Kidney (tissue), 22 donors: Measurements from ENCODE around the gene HSD17B10. TPM values are rescaled to one million over a fixed set of nuclear protein-coding genes. Genes with fewer than 3 reads are reported as not detected.

ENCODE experiments used
- DNase-seq, 5 donors: peaks; one replicate each; pipeline ENCODE4 v3.0.0-alpha.2; 2013 to 2020
- FAIRE-seq: peaks from 2 replicates; lab custom pipeline; 2012; peaks lifted over from hg19 to GRCh38; lab: Jason Lieb, UNC
- H3K27ac ChIP-seq, 2 donors: one replicate each; pipeline ENCODE4 v1.7.0; 2013; ENCODE audit warnings: low read depth in 2 of 2, low read length in 2 of 2, inconsistent platforms in 1 of 2
- H3K27me3 ChIP-seq: one replicate; pipeline ENCODE4 v1.7.1; 2013; ENCODE audit warnings: low read length, inconsistent platforms; ENCODE audit not compliant: control insufficient read depth, insufficient read depth
- H3K36me3 ChIP-seq, 3 donors: one replicate each; pipeline versions ENCODE4 v1.7.0 to v1.7.1; 2013; ENCODE audit warnings: low read length in 3 of 3, control low read depth in 1 of 3, inconsistent platforms in 1 of 3; ENCODE audit not compliant: insufficient read depth in 3 of 3, control insufficient read depth in 2 of 3
- H3K4me1 ChIP-seq, 3 donors: one replicate each; pipeline versions ENCODE4 v1.7.0 to v1.7.1; 2013; ENCODE audit warnings: low read length in 3 of 3, inconsistent platforms in 1 of 3, low read depth in 1 of 3; ENCODE audit not compliant: control insufficient read depth in 2 of 3, insufficient read depth in 2 of 3
- H3K4me3 ChIP-seq, 3 donors: one replicate each; pipeline versions ENCODE4 v1.7.0 to v1.8.1; 2013; ENCODE audit warnings: low read length in 3 of 3, control low read depth in 1 of 3, inconsistent platforms in 1 of 3
- H3K9ac ChIP-seq, 3 donors: one replicate each; pipeline versions ENCODE4 v1.7.0 to v1.7.1; 2013; ENCODE audit warnings: low read length in 3 of 3, control low read depth in 1 of 3, inconsistent platforms in 1 of 3
- H3K9me3 ChIP-seq, 3 donors: one replicate each; pipeline versions ENCODE4 v1.7.0 to v1.7.1; 2013; ENCODE audit warnings: low read length in 3 of 3, control low read depth in 1 of 3, inconsistent platforms in 1 of 3; ENCODE audit not compliant: control insufficient read depth in 2 of 3, insufficient read depth in 1 of 3
- intact Hi-C: fragments of 100-400 bp; cut with DNase I; formaldehyde crosslinking; loops from one replicate; pipeline ENCODE4 v1.11.1; 2022
- long read RNA-seq, 10 donors: library from polyadenylated mRNA in 1 of 10; unstranded in 1 of 10; transcript quantifications; one replicate each; pipeline ENCODE4 v2.0.0 and lab custom pipeline, GENCODE V29; 2021 to 2026
- polyA plus RNA-seq: library from polyadenylated mRNA; stranded (reverse); fragments of 350-450 nt; fragmentation: Illumina TruSeq; extraction: RNeasy Lipid Tissue Mini Kit (QIAGEN cat#74804); gene quantifications from one replicate; pipeline ENCODE4 v1.2.3, GENCODE V29; 2014; ENCODE audit warnings: low read depth, low replicate concordance; ENCODE audit not compliant: insufficient read depth
- total RNA-seq: library from RNA; stranded (reverse); fragmentation: NEBNext Ultra II Directional; extraction: Animal tissue kit (Norgen Biotek cat#: 25700); gene quantifications from one replicate; pipeline ENCODE4 v1.2.1, GENCODE V29; 2021
- TF ChIP-seq, protein P1 (sequence below): IDR thresholded peaks from 3 replicates; pipeline ENCODE4 v1.5.1; 2012; ENCODE audit warnings: mild to moderate bottlenecking, moderate library complexity, borderline replicate concordance; ENCODE audit not compliant: insufficient read depth; ENCODE audit errors: extremely low read depth
- donor health status: control.
- donor health status: control.
- donor health status: control.
- donor health status: control.
- donor health status: control.
- donor health status: DM: yes; HTN: yes; CAD: no.
- donor health status: Normal renal cell carcinoma (clear cell type).

HSD17B10 gene
- total RNA-seq (95.2 TPM), polyA plus RNA-seq (255 TPM)
- long read RNA-seq, donor 1, transcript HSD17B10-201 (6 exons, 960 nt), result major isoform, 28 of 35 reads
- long read RNA-seq, donor 1, partial matches to known transcripts, result 6 of 35 reads
- long read RNA-seq, donor 1, other reads (novel, unspliced or antisense), result 0 of 35 reads
- long read RNA-seq, donor 2, transcript HSD17B10-201 (6 exons, 960 nt), result major isoform, 47 of 56 reads
- long read RNA-seq, donor 2, partial matches to known transcripts, result 6 of 56 reads
- long read RNA-seq, donor 2, other reads (novel, unspliced or antisense), result 0 of 56 reads
- long read RNA-seq, donor 3, transcript HSD17B10-201 (6 exons, 960 nt), result major isoform, 53 of 55 reads
- long read RNA-seq, donor 3, partial matches to known transcripts, result 0 of 55 reads
- long read RNA-seq, donor 3, other reads (novel, unspliced or antisense), result 0 of 55 reads
- long read RNA-seq, donor 4, transcript HSD17B10-201 (6 exons, 960 nt), result major isoform, 45 of 46 reads
- long read RNA-seq, donor 4, partial matches to known transcripts, result 0 of 46 reads
- long read RNA-seq, donor 4, other reads (novel, unspliced or antisense), result 0 of 46 reads
- long read RNA-seq, donor 5, partial matches to known transcripts, result 0 of 1 reads
- long read RNA-seq, donor 5, other reads (novel, unspliced or antisense), result 0 of 1 reads
- long read RNA-seq, donor 6, transcript HSD17B10-201 (6 exons, 960 nt), result major isoform, 69 of 92 reads
- long read RNA-seq, donor 6, partial matches to known transcripts, result 22 of 92 reads
- long read RNA-seq, donor 6, other reads (novel, unspliced or antisense), result 0 of 92 reads
- long read RNA-seq, donor 7, transcript HSD17B10-201 (6 exons, 960 nt), result major isoform, 16 of 30 reads
- long read RNA-seq, donor 7, partial matches to known transcripts, result 12 of 30 reads
- long read RNA-seq, donor 7, other reads (novel, unspliced or antisense), result 2 of 30 reads
- long read RNA-seq, donor 8, transcript HSD17B10-201 (6 exons, 960 nt), result major isoform, 30 of 42 reads
- long read RNA-seq, donor 8, partial matches to known transcripts, result 12 of 42 reads
- long read RNA-seq, donor 8, other reads (novel, unspliced or antisense), result 0 of 42 reads
- long read RNA-seq, donor 9, transcript HSD17B10-201 (6 exons, 960 nt), result major isoform, 22 of 22 reads
- long read RNA-seq, donor 9, partial matches to known transcripts, result 0 of 22 reads
- long read RNA-seq, donor 9, other reads (novel, unspliced or antisense), result 0 of 22 reads
- long read RNA-seq, donor 10, transcript HSD17B10-201 (6 exons, 960 nt), result major isoform, 34 of 53 reads
- long read RNA-seq, donor 10, partial matches to known transcripts, result 18 of 53 reads
- long read RNA-seq, donor 10, other reads (novel, unspliced or antisense), result 0 of 53 reads

DNA sequence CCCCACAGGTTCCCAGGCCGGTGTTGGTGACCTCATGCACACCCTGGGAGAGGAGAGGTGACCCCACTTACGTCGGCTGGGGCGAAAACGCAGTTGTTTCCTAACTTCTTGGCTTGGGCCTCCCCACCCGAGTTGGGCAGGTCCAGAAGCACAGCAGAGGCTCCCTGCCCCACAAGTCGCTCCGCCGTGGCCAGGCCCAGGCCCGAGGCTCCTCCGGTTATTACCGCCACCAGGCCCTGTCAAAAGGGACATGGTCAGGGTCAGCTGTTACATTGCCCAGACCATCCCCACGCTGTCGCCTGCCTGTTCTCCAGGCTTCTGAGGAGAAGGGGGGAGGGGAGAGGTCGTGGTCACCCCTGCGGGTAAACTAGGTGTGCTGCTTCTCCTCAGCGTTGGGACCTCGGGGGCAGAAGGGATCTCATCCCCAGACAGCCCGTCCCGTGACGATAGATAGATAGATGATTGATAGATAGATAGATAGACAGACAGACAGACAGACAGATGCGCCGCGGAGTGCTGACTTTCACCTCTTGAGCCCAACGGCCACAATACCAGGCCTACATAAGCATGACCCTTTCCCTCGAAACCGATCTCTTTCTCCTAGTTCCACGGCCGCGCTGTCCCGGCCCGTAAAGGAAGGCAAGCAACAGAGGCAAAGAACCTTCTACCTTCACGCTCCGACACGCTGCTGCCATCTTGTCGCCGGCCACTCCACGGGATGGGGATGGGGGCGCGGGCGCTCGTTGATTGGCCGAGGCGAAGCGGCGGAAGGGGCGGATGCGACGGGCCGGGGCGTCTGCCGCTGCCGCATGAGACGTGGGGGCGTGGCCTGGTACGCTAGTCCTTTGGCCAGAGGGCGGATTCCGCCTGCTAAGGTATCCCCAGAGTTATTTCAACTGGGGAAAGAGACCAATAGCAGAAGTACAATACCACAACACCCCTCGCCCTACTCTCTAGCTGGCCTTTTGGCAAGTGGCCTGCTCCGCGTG lies at the start of gene HSD17B10:
TSS of gene HSD17B10 (minus strand) at position 720 of the 989 bp plus-strand sequence. CDS start at position 695, 25 bp downstream.
- TF ChIP-seq, protein P1, sequence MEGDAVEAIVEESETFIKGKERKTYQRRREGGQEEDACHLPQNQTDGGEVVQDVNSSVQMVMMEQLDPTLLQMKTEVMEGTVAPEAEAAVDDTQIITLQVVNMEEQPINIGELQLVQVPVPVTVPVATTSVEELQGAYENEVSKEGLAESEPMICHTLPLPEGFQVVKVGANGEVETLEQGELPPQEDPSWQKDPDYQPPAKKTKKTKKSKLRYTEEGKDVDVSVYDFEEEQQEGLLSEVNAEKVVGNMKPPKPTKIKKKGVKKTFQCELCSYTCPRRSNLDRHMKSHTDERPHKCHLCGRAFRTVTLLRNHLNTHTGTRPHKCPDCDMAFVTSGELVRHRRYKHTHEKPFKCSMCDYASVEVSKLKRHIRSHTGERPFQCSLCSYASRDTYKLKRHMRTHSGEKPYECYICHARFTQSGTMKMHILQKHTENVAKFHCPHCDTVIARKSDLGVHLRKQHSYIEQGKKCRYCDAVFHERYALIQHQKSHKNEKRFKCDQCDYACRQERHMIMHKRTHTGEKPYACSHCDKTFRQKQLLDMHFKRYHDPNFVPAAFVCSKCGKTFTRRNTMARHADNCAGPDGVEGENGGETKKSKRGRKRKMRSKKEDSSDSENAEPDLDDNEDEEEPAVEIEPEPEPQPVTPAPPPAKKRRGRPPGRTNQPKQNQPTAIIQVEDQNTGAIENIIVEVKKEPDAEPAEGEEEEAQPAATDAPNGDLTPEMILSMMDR, result no peak
- peak; percentile 97 for FAIRE-seq
- Histone ChIP-seq H3K4me3 (peak within 1 kb of the TSS; percentile 91 to 98 (median 92)), H3K36me3 (peaks cover 3 to 10% (median 9%) of the 10 kb centered on the region in 3 donors), H3K27ac (peak within 1 kb of the TSS; percentile 51 to 53), H3K27me3 (peaks cover 14% of the 10 kb centered on the region), H3K9me3 (no peaks in the 10 kb centered on the region), H3K9ac (peak within 1 kb of the TSS; percentile 65 to 90 (median 84)), H3K4me1 (peaks cover 0 to 4% (median 0%) of the 10 kb centered on the region in 3 donors)
- intact Hi-C loops, result no loop called here
- peak; percentile 89 to 97 (median 92) for DNase-seq

DNA sequence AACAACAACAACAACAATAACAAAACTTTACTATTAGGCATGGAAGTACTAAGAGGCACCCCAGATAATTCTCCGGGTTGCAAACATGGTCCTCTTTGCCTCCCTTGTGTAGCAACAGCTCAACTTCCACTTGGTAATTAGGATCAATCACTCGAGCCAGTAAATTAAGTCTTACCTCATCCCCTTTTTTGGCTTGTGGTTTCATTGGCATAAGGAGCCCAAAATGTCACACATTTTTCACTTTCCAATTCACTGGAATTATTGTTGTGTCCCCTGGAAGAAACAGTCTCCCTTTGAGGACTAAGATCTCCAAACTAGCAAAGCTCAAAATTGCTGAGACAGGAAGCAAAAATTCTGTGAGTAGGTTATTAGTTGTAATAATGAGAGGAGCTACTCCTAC lies 49.2 kb upstream of the HSD17B10 start:
- Histone ChIP-seq H3K27ac (no peak overlapping the region), H3K9ac (no peak overlapping the region), H3K9me3 (no peaks in the 10 kb centered on the region), H3K27me3 (peaks cover 5% of the 10 kb centered on the region), H3K4me3 (no peak overlapping the region), H3K36me3 (no peaks in the 10 kb centered on the region), H3K4me1 (no peaks in the 10 kb centered on the region)
- TF ChIP-seq, protein P1, result no peak
- intact Hi-C loops, result no loop called here
- DNase-seq (no peak), FAIRE-seq (no peak)
